A549 (cell line): ENCODE measurements around the gene OTOS.

ENCODE experiments used
- CHD2 ChIP-seq: fragments of 150-350 bp; IDR thresholded peaks from 2 replicates; pipeline ENCODE4 v1.6.1; 2014; ENCODE audit warnings: low read length; ENCODE audit not compliant: partially characterized antibody
- CHD4 ChIP-seq: fragments of 200-600 bp; sonication (generic); IDR thresholded peaks from 2 replicates; pipeline ENCODE4 v1.6.1; 2016; ENCODE audit warnings: antibody characterized with exemption, mild to moderate bottlenecking, borderline replicate concordance
- PHF8 ChIP-seq: fragments of 200-600 bp; sonication (generic); IDR thresholded peaks from 2 replicates; pipeline ENCODE4 v1.6.1; 2016; ENCODE audit warnings: low read depth, mild to moderate bottlenecking, antibody characterized with exemption, moderate library complexity, borderline replicate concordance
- TF ChIP-seq, protein P1 (sequence below): IDR thresholded peaks from 2 replicates; pipeline ENCODE4 v1.6.1; 2012
- TF ChIP-seq, protein P2 (sequence below): IDR thresholded peaks from 2 replicates; pipeline ENCODE4 v1.6.1; 2012
- TF ChIP-seq, protein P3 (sequence below): fragments of >200 bp; sonication (Bioruptor Twin); formaldehyde crosslinking; IDR thresholded peaks from 3 replicates; pipeline ENCODE4 v1.5.1; 2016

DNA sequence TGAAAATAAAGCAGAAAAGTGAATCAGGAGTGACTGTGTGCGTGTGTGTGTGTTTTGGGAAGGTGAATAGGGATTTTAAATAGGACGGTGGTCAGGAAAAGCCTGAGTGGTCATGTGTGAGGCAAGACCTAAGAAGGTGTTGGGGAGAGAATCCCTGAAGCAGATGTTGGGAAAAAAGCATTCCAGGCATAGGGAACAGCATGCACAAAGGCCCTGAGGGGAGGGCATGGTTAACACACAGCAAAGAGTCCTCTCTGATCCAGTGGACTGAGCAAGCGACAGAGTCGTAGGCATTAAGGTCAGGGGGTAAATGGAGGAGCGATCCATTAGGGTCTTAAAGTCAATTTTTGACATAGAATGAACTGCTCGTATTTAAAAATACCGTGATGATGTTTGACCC lies 34.0 kb upstream of the OTOS start:
- TF ChIP-seq, protein P1, sequence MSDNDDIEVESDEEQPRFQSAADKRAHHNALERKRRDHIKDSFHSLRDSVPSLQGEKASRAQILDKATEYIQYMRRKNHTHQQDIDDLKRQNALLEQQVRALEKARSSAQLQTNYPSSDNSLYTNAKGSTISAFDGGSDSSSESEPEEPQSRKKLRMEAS = no peak
- TF ChIP-seq CHD2 (no peak), PHF8 (no peak), CHD4 (no peak)
- TF ChIP-seq, protein P2, sequence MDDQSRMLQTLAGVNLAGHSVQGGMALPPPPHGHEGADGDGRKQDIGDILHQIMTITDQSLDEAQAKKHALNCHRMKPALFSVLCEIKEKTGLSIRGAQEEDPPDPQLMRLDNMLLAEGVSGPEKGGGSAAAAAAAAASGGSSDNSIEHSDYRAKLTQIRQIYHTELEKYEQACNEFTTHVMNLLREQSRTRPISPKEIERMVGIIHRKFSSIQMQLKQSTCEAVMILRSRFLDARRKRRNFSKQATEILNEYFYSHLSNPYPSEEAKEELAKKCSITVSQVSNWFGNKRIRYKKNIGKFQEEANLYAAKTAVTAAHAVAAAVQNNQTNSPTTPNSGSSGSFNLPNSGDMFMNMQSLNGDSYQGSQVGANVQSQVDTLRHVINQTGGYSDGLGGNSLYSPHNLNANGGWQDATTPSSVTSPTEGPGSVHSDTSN = no peak
- TF ChIP-seq, protein P3, sequence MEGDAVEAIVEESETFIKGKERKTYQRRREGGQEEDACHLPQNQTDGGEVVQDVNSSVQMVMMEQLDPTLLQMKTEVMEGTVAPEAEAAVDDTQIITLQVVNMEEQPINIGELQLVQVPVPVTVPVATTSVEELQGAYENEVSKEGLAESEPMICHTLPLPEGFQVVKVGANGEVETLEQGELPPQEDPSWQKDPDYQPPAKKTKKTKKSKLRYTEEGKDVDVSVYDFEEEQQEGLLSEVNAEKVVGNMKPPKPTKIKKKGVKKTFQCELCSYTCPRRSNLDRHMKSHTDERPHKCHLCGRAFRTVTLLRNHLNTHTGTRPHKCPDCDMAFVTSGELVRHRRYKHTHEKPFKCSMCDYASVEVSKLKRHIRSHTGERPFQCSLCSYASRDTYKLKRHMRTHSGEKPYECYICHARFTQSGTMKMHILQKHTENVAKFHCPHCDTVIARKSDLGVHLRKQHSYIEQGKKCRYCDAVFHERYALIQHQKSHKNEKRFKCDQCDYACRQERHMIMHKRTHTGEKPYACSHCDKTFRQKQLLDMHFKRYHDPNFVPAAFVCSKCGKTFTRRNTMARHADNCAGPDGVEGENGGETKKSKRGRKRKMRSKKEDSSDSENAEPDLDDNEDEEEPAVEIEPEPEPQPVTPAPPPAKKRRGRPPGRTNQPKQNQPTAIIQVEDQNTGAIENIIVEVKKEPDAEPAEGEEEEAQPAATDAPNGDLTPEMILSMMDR = no peak
